PC-3 (cell line): ENCODE data around the gene SLCO4C1. TPM values are rescaled to one million over a fixed set of nuclear protein-coding genes. Genes with fewer than 3 reads are reported as not detected.

ENCODE experiments used
- ATAC-seq: fragments of 200-7000 bp; cut with Tn5 transposase; 2 replicates; pipeline ENCODE4 v1.9.1; 2020; ENCODE audit warnings: mild to moderate bottlenecking, moderate library complexity
- BruUV-seq: library from RNA; stranded (reverse); fragments of 400-500 nt; replicated peaks from 2 replicates; lab custom pipeline; 2021; lab: Mats Ljungman, UMichigan
- CTCF ChIA-PET: fragments of 300-600 bp; sonication (Branson Sonifier 250); formaldehyde crosslinking; loops from one replicate; lab custom pipeline; 2022; ENCODE audit warnings: antibody characterized with exemption; lab: Charles Lee
- POLR2A ChIA-PET: fragments of 300-600 bp; sonication (Branson Sonifier 250); formaldehyde crosslinking; loops from one replicate; lab custom pipeline; 2022; ENCODE audit warnings: antibody characterized with exemption; ENCODE audit not compliant: unreplicated experiment; lab: Charles Lee
- DNase-seq: peaks from one replicate; pipeline ENCODE4 v3.0.0-alpha.2; 2015
- H2AFZ ChIP-seq: fragments of 300-600 bp; sonication (generic); 2 replicates; pipeline ENCODE4 v1.6.0; 2016; ENCODE audit warnings: antibody characterized with exemption, low read length
- H3F3A ChIP-seq: fragments of 300-600 bp; sonication (generic); one replicate; pipeline ENCODE4 v1.6.0; 2017; ENCODE audit warnings: antibody characterized with exemption, low read length, control low read depth, mild to moderate bottlenecking; ENCODE audit not compliant: unreplicated experiment
- H3K27ac ChIP-seq: fragments of 300-600 bp; sonication (generic); 2 replicates; pipeline ENCODE4 v1.5.1; 2016; ENCODE audit warnings: mild to moderate bottlenecking, low read length
- H3K27me3 ChIP-seq: fragments of 300-600 bp; sonication (generic); 2 replicates; pipeline ENCODE4 v1.6.1; 2016; ENCODE audit warnings: low read length, mixed read lengths
- H3K36me3 ChIP-seq: fragments of 300-600 bp; sonication (generic); 2 replicates; pipeline ENCODE4 v1.6.1; 2016; ENCODE audit warnings: low read depth, mixed run types, low read length, mixed read lengths
- H3K4me1 ChIP-seq: fragments of 300-600 bp; sonication (generic); 2 replicates; pipeline ENCODE4 v1.5.1; 2016; ENCODE audit warnings: low read length; ENCODE audit not compliant: insufficient read depth
- H3K4me2 ChIP-seq: fragments of 300-600 bp; sonication (generic); 2 replicates; pipeline ENCODE4 v1.6.0; 2016; ENCODE audit warnings: low read length
- H3K4me3 ChIP-seq: fragments of 300-600 bp; sonication (generic); 2 replicates; pipeline ENCODE4 v1.5.1; 2016; ENCODE audit warnings: mild to moderate bottlenecking, low read length, mixed read lengths
- H3K79me2 ChIP-seq: fragments of 300-600 bp; sonication (generic); 2 replicates; pipeline ENCODE4 v1.6.1; 2017; ENCODE audit warnings: low read length, mixed read lengths
- H3K9ac ChIP-seq: fragments of 300-600 bp; sonication (generic); 2 replicates; pipeline ENCODE4 v1.6.0; 2016; ENCODE audit warnings: mild to moderate bottlenecking, low read length
- H3K9me2 ChIP-seq: fragments of 300-600 bp; sonication (generic); replicated peaks from 2 replicates; pipeline ENCODE4 v1.6.1; 2016; ENCODE audit warnings: mixed run types, low read length, mixed read lengths
- H3K9me3 ChIP-seq: fragments of 300-600 bp; sonication (generic); 2 replicates; pipeline ENCODE4 v1.6.1; 2016; ENCODE audit warnings: low read length, mixed read lengths
- H4K20me1 ChIP-seq: fragments of 300-600 bp; sonication (generic); 2 replicates; pipeline ENCODE4 v1.6.1; 2016; ENCODE audit warnings: low read length, mixed read lengths
- CTCF ChIP-seq: fragments of 300-600 bp; sonication (generic); conservative IDR thresholded peaks from 2 replicates; pipeline ENCODE4 v1.5.1; 2017; ENCODE audit warnings: antibody characterized with exemption, low read depth, mild to moderate bottlenecking, low read length
- EZH2 ChIP-seq: fragments of 300-600 bp; sonication (generic); IDR thresholded peaks from one replicate; pipeline ENCODE4 v1.6.1; 2017; ENCODE audit warnings: antibody characterized with exemption, mild to moderate bottlenecking, low read length; ENCODE audit not compliant: unreplicated experiment
- EZH2phosphoT487 ChIP-seq: fragments of 300-600 bp; sonication (generic); IDR thresholded peaks from 2 replicates; pipeline ENCODE4 v1.6.1; 2018; ENCODE audit warnings: mild to moderate bottlenecking, antibody characterized with exemption, low read length, borderline replicate concordance
- intact Hi-C: fragments of 100-400 bp; cut with micrococcal nuclease; formaldehyde crosslinking; loops from 2 replicates; pipeline ENCODE4 v1.9.0; 2023
- total RNA-seq: library from RNA; depleted of rRNA; stranded (reverse); fragments of >200 nt; gene quantifications from 2 replicates; pipeline ENCODE4 v1.2.3, GENCODE V29; 2014

Gene SLCO4C1
- total RNA-seq, 1 experiment from 2014 or later: not detected

GRCh38 chr5:102307232-102307631, 11.1 kb upstream of the SLCO4C1 start:
- peaks cover 21% of the 10 kb centered on the region for H3K27me3 ChIP-seq
- H3K9ac ChIP-seq: no peak overlapping the region
- no peaks in the 10 kb centered on the region for H4K20me1 ChIP-seq
- H3K9me3 ChIP-seq: no peaks in the 10 kb centered on the region
- DNase-seq (no peak), ATAC-seq (no peak)
- TF ChIP-seq EZH2 (no peak), CTCF (no peak), EZH2phosphoT487 (no peak)
- no peaks in the 10 kb centered on the region for H3F3A ChIP-seq
- H3K27ac ChIP-seq: no peak overlapping the region
- H3K36me3 ChIP-seq: no peaks in the 10 kb centered on the region
- H3K4me3 ChIP-seq: no peak overlapping the region
- no peak overlapping the region for H2AFZ ChIP-seq
- CTCF ChIA-PET: no interaction called here
- H3K79me2 ChIP-seq: no peaks in the 10 kb centered on the region
- no peaks in the 10 kb centered on the region for H3K9me2 ChIP-seq
- intact Hi-C loops: no loop called here
- POLR2A ChIA-PET: no interaction called here
- no TSS peak for BruUV-seq
- H3K4me1 ChIP-seq: no peaks in the 10 kb centered on the region
- H3K4me2 ChIP-seq: no peak overlapping the region

GRCh38 chr5:102306121-102306520, 10.0 kb upstream of the SLCO4C1 start:
- H2AFZ ChIP-seq: no peak overlapping the region
- no peaks in the 10 kb centered on the region for H3K9me3 ChIP-seq
- no peaks in the 10 kb centered on the region for H3K4me1 ChIP-seq
- no peaks in the 10 kb centered on the region for H4K20me1 ChIP-seq
- no peak overlapping the region for H3K4me3 ChIP-seq
- no peaks in the 10 kb centered on the region for H3F3A ChIP-seq
- no TSS peak for BruUV-seq
- H3K36me3 ChIP-seq: no peaks in the 10 kb centered on the region
- H3K9me2 ChIP-seq: no peaks in the 10 kb centered on the region
- no peak overlapping the region for H3K27ac ChIP-seq
- intact Hi-C loops: no loop called here
- ChIA-PET CTCF (no interaction called here), POLR2A (no interaction called here)
- no peak overlapping the region for H3K9ac ChIP-seq
- H3K79me2 ChIP-seq: no peaks in the 10 kb centered on the region
- no peak for DNase-seq
- no peak for ATAC-seq
- H3K27me3 ChIP-seq: peaks cover 21% of the 10 kb centered on the region
- no peak for TF ChIP-seq CTCF
- no peak for TF ChIP-seq EZH2
- no peak for TF ChIP-seq EZH2phosphoT487
- H3K4me2 ChIP-seq: no peak overlapping the region

- Histone ChIP-seq H3K4me3 (no peak overlapping the region), H3K27ac (no peak overlapping the region), H3K4me1 (no peaks in the 10 kb centered on the region), H3K9me3 (no peaks in the 10 kb centered on the region), H3K4me2 (no peak overlapping the region), H3F3A (no peaks in the 10 kb centered on the region), H4K20me1 (no peaks in the 10 kb centered on the region), H2AFZ (no peak overlapping the region), H3K9ac (no peak overlapping the region), H3K36me3 (no peaks in the 10 kb centered on the region), H3K27me3 (peaks cover 24% of the 10 kb centered on the region), H3K79me2 (no peaks in the 10 kb centered on the region), H3K9me2 (no peaks in the 10 kb centered on the region)
- ChIA-PET CTCF (no interaction called here), POLR2A (interaction anchor here (0.7 kb wide), 1 partner anchor 98 kb away, joined by 3 read pairs; no protein-coding TSS in a partner anchor)
- no peak for ATAC-seq
- BruUV-seq: no TSS peak
- TF ChIP-seq EZH2phosphoT487 (no peak), CTCF (no peak), EZH2 (no peak)
- DNase-seq: no peak
- intact Hi-C loops: no loop called here
Observed at GRCh38 chr5:102295534-102296177, 428 bp downstream of the SLCO4C1 start.
